Measurements from ENCODE around the gene NNMT.

The NNMT gene

DNA sequence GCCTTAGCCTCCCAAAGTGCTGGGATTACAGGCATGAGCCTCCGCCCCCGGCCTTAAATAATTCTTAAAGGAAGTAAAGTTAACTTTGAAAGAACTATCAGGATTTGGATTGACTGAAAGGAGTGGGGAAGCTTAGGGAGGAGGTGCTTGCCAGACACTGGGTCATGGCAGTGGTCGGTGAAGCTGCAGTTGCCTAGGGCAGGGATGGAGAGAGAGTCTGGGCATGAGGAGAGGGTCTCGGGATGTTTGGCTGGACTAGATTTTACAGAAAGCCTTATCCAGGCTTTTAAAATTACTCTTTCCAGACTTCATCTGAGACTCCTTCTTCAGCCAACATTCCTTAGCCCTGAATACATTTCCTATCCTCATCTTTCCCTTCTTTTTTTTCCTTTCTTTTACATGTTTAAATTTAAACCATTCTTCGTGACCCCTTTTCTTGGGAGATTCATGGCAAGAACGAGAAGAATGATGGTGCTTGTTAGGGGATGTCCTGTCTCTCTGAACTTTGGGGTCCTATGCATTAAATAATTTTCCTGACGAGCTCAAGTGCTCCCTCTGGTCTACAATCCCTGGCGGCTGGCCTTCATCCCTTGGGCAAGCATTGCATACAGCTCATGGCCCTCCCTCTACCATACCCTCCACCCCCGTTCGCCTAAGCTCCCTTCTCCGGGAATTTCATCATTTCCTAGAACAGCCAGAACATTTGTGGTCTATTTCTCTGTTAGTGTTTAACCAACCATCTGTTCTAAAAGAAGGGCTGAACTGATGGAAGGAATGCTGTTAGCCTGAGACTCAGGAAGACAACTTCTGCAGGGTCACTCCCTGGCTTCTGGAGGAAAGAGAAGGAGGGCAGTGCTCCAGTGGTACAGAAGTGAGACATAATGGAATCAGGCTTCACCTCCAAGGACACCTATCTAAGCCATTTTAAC, at the start of gene NNMT:
Gene NNMT, plus strand, starts transcription at position 724 of the 929 bp plus-strand sequence. Its CDS starts 158 bp downstream, at position 882.
- DNase-seq = peak; percentile 98

DNA sequence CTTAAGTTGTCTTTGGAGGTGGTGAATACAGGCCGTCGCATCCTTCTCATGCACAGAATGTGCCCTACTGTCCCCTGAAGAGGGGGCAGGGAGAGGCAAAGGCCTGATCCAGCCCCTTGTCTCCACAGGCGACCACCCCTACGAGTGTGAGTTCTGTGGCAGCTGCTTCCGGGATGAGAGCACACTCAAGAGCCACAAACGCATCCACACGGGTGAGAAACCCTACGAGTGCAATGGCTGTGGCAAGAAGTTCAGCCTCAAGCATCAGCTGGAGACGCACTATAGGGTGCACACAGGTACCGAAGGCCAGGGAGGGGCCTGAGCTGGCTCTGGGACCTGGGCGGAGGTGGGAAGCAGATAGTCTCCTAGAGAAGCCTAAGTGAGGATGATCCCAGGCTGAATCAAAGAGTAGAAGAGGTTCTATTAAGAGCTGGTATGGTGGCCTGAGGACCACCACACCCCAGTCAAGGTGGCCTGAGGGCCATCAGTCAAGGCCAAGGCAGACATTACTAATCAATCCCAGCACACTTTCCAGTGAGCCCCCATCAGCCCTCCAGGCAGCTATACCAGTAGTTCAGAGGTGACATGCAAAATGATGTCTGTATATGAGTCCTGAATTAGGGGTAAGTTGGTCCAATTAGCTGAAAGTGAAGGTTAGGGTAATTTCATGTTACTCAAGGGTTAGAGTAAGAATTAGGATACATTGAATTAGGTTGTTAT, 49.0 kb upstream of the NNMT start:
- DNase-seq = no peak

DNA sequence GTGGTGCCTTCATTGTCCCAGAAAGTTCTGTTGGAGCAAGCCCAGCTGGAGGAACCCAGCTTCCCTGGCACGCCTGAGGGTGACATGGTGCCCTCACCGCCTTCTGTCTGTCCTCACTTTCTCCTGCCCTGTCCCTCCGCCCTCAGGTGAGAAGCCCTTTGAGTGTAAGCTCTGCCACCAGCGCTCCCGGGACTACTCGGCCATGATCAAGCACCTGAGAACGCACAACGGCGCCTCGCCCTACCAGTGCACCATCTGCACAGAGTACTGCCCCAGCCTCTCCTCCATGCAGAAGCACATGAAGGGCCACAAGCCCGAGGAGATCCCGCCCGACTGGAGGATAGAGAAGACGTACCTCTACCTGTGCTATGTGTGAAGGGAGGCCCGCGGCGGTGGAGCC, 46.0 kb upstream of the NNMT start:
- DNase-seq = no peak

DNA sequence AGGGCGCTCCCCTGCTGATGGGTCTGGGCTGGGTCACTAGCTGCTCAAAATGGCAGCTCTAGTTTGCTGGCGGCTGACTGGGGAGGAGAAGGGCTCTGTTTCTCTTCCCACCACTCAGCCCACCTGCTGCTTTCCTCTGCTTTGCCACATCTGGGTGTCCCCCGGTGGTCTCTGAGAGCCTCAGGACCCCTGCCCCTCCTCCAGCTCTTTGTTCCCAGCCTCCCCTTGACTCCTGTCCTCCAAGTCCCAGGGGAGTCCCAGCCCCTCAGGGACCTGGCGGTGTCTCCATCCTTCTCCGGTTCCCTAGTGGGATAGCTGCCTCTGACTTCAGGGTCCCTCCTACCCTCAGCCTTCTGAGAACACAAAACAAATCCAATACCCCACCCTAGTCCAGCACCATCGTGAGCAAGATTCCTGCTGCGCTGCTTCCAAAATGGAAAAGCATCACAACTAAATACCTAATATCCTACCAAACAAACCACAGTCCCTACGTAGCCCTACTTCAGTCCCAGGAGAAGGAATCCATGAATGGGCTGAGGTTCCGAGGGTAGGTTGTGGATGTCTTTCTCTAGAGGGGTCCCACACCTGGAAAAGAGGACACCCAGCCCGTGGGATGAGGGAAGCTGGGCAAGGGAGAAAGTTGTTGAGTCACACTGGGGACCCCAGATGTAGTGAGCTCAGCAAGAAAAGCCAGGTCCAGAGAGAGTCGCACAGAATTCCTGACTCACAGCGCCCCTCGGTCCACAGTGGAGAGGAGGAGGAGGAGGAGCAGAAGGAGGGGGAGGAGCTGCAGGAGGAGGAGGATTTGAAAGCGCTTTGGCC, 45.0 kb upstream of the NNMT start:
- no peak for DNase-seq

DNA sequence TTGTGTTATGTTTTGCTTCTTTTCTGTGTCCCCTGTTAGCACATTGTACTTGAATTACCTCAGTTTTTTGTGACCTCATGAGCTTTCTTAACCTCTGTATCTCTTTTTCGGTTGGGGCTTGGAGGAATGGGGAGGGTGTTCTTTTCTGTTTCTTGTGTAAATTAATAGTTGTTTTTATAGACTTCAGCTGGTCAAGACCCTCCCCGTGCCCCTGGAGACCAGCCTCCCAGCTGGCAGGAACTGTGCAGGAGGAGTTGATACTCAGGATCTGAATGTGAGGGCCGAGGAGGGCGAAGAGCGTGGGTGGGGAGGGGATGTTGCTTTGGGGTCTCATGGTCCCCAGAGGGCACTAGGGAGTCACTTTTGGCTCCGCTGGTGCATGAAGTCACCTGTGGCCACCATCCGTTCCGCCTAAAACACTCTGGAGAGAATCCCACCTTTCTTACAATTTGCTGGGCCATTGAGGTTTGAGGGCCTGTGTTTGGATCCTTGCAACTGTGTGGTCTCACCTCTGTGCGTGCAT, 44.3 kb upstream of the NNMT start:
- no peak for DNase-seq

DNA sequence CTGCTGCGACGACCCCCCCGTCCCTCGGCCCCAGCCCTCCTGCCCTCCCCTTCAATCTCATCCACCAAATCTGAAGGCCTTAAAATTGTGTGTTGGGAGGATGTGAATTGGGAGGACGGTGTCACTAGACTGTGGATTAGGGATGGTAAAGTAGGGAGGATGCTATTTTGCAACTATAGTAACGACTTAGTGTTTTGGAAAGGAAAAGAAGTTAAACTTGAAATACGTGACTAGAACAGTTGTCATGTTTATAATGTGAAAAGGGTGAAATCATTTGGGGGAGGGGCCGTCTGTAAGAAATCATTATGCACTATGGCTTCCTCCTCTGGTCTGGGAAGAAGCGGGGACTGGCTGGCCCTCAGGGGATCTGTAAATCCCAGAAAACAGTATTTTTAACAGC, 43.4 kb upstream of the NNMT start:
- no peak for DNase-seq

DNA sequence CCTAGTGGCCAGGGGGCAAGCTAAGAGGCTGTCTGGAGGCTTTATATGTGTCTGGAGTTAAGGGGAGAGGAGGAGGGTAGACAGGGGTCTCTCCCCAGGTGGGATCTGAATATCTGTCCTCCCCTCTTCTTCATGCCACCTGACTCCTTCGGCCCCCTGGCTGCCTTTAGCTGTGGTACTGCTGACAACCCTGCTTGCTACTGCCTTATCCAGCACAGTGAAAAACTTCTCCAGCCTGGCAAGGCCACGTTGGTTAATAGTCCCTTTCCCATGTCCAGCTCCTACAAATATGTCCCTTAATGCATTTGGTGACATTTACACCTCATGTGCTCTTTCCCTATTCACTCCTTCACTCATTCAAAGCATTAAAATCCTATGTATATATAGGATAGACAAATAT, 42.4 kb upstream of the NNMT start:
- no peak for DNase-seq

DNA sequence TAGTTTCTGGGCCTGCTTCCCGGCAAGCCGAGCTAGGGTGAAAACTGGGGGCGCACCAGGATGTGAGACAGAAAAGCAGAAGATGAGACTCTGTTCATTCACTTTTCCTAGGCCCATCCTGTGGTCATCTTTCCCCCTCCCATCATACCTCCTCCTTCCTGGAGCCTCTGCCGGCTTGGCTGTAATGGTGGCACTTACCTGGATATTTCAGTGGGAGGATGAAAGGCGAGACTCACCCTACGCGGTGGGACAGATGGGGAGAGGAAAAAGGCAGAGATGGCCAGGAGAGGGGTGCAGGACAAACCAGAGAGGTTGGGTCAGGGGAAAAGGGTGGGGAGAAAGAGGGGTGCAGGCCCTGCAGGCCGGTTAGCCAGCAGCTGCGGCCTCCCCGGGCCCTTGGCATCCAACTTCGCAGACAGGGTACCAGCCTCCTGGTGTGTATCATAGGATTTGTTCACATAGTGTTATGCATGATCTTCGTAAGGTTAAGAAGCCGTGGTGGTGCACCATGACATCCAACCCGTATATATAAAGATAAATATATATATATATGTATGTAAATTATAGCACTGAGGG, 41.5 kb upstream of the NNMT start:
- DNase-seq = no peak

DNA sequence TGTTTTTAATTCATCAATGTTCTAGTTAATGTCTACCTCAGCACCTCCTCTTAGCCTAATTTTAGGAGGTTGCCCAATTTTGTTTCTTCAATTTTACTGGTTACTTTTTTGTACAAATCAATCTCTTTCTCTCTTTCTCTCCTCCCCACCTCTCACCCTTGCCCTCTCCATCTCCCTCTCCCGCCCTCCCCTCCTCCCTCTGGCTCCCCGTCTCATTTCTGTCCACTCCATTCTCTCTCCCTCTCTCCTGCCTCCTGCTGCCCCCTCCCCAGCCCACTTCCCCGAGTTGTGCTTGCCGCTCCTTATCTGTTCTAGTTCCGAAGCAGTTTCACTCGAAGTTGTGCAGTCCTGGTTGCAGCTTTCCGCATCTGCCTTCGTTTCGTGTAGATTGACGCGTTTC, 40.9 kb upstream of the NNMT start:
- DNase-seq = no peak

DNA sequence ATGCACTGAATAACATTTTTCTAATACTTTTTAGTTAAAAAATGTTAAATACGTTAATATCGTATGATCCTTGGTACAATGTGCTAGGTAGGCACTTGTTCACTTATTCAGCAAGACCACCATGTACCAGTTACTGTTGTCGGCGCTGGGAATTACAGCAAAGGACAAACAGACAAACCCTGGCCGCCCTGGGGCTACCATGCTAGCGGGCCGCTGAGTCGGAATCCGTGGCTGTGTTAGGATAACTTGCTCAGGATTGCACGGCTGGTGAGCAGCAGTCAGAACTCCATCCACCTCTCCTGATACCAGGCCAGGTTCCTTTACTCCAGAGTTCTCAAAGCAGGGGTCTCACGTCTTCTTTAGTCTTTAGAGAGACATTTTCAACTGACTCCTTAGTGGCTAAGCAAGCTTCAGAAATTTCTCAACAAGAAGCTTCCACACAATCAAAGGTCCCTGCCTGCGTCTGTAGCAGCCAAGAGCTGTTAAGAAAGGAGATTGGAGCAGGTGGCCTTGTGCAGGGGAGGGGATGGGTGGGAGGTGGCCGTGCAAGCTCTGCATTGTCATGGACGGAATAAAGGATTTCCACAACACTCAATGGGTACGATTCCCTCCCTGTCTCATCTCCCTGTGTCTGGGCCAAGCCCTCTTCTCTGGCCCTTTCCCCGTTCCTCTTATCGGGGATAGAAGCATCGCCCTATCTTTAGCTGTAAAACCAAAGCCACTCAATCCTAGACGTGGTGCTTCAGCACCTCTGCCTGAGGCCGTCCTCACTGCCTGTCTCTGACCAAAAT, 39.8 kb upstream of the NNMT start:
- no peak for DNase-seq

DNA sequence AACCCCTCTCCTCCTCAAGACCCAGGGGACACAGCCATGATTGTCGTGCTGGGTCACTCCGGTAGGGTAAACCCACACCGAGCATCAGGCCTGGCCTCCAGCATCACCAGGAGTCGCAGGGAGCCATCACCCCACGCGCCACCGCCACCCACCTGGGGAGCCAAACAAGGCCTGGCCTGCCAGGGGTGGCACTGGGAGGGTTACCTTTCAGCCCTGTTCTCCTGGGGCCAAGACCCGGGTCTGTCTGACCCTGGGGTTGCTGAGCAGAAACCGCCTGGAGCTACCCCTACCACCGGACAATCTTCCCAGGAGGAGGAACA, 39.3 kb upstream of the NNMT start:
- no peak for DNase-seq

DNA sequence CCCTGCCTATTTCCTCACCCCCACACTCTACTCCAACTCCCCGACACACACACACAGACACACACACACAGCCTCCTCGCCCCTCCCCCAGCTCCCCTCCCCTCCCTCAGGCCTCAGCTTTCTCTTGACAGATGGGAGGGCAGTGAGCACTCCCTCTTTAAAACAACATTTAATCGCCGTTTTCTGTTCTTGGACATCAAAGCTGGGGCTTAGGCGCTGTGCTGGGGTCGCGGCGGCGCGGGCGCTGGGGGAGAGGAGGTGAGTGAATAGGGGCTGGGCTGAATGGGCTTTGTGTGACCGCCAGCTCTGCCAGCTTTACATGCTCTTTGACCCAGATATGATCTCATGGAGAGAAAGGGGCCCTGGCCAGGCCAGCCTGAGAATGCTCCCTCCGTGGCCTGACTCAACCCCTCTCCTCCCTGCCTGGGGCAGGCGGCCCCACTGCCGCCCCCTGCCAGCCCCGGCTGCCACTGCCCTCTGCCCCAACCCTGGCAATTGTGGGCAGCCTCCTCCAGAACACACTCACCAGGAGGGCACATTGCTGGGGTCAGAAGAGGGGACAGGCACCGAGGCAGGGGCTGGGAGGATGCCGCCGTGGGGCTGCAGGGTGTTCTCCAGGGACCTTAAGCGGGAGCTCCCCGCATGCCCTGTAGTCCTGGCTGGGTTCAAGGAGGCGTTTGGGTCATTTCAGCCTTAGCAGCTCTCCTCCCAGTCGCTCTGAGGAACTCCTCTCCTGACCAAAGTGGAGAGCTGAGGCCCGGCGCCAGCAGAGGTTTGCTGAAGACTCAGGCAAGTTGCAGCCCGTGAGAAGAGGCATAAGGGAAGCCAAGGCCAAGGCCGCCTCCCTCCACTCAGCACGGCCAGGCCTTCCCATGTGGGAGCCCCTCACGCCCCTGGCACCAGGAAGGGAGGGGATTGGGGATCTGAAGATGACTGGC, 38.3 kb upstream of the NNMT start:
- peak; percentile 42 for DNase-seq

DNA sequence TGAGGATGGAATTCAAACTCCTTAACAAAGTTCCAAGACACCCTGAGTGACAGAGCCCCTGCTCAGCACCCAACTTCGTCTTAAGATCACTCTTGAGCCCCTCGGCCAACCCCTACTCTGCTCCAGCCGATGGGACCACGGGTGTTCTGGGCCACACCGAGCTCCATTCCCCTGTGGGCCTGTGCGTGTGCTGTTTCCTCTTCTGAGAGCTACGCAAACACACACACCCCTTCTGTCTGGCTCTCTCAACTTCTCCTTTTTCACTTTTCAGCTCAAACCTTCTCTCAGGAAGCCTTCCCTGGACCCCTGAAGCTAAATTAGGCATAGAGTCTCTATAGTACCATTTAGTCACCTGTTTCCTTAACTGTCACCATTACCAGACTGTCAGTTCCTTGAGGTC, 37.5 kb upstream of the NNMT start:
- DNase-seq = no peak

DNA sequence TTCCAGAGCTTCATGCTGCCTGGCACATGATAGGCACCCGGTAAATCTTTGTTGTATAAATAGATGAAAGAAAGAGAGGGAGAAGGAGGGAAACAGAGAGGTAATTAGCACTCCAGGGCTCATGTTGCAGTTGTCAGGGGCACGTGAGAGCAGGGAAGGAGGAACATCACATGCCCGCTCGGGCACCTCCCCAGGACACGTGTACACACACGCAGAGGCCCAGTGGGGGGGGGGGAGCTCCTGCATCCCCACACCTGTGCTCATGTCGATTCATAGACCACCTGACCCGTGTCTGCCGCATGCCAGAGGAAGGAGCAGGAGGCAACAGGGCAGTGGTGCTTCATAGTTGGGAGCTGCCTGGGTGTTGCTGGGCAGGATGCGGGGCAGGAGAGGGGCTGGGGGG, 37.1 kb upstream of the NNMT start:
- no peak for DNase-seq

DNA sequence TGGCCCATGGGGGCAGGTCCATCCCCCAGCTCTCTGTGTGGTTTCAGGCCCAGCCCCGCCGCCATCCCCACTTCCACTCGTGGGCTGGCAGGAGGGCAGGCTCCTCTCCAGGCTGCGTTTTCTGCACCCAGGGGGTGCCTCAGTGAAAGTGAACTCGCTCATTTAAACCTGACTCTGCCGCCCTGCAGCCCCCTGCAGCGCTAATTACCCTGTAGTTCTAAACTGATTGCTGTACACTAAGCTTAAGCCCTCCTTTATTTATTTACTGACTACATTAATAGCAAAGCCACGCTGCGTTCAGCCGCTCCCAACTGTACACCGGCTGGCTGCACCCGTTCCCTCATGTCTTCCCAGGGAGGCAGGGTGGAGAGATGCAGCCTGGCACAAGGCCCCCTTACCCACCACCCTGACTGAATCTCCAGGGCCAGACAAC, 36.6 kb upstream of the NNMT start:
- DNase-seq = no peak

DNA sequence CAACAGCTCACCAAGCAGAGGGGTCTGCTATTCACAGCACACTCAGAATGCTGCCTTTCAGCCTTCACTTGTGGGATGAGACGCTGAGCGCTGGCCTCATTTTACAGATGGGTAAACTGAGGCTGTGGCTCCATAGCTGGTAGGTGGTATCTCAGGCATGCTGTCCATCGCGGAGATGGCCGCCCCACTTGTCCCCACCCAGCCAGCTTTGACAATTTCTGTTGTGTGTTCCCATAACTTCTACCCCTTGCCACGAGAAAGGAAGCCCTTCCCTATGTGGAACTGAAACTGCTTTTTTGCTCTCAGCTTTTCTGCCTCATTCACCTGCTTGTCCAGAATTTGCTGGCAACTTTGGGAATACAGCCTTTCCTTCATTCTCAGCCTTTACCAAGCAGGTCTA, 36.1 kb upstream of the NNMT start:
- DNase-seq = no peak

DNA sequence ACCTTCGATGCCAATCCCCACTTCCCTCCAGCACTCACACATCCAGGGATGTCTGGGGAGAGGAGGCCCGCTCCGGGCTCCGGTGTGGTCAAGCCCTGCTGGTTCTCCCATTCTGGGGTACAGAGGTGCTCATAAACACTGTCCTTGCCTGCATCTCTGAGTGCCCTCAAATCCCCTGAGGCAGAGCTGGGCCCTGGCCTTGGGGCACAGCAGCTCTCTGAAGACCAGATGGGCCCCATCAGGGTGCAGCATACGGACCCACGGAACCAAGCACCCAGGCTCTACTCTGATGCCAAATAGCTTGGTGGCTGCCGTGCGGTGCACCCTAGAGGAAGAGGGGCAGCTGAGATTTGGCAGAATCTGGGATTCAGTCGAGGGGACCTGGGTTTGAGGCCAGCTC, 35.7 kb upstream of the NNMT start:
- DNase-seq = no peak

DNA sequence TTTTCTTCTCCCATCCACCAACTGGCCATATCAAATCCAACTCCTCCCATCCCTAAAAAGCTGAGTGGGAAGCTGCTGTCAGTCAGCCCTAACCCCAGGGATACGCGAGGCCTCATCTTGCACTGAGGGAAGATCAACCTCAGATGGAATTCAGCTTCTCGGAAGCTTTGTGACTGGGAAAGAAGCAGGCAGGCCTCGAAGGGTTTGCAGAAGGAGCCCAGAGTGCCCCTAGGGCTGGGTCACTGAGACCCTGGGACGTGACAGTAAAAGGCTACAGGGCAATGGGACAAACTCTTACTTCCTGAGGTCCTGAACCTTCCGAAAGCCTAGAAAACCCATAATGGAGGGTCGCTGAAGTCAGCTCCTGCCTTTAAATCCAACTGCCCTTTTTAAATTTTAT, 34.4 kb upstream of the NNMT start:
- DNase-seq = no peak

DNA sequence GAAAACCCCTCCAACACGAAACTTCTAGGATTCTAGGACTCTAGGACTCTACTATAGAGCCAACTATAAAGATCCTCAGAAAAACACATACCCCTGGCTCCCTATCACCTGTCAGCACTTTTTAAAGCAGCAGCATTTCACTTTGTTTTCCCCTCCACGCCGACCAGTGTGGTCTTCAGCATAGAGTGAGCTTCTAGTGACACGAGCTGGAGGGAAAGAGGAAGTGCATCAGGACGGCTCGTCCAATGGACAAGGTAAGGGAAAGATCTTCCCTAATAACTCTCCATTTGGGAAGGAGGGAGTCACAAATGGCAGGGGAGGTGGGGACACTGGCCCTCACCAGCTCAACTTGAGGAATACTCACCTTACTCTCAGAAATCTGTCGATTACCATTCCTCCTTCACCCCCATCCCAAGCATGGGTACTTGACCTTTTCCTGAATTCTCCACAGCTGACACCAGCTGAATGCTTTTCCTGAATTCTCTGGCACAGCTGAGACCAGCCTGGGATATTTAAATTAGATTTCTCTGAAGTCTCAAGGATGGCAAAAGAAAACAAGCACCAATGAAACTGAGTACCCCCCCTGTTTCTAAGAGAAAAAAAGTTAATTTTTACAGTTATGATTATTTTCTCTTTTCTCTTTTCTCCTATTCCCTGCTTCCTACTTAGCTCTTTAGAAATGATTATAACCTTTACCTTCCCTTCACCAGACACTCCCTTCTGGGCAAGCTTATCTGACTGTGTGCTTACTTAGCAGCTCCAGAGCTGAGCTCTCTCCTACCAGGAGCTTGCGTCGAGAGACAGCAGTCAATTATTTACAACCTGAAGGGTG, 33.3 kb upstream of the NNMT start:
- peak; percentile 65 for DNase-seq
